Measurements from ENCODE around the gene FRMPD4. TPM values are rescaled to one million over a fixed set of nuclear protein-coding genes. Genes with fewer than 3 reads are reported as not detected.

The FRMPD4 gene
- total RNA-seq, 1 experiment from 2014 or later = not detected

DNA sequence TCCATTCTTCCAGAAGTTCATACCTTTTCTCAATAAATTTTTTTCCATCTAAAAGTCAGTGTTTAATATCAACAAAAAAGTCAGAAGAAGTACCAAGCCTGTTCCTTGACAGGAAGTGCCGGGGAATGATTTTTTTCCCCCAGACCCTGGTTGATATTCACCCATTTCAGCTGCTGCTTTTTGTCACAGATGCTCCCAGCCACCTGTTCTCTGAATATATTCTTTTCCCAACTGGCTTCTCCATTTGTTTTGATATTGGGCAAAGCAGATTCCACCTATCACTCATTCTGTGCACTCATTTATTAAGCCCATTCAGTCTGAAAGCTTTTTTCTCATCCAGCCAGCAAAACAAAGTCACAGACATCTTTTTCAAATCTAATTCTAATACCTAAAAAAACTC is 139.9 kb downstream of the FRMPD4 start:
- BruUV-seq (replicated peaks) = no TSS peak
- POLR2A ChIA-PET (ENCODE audit: unreplicated experiment) = no interaction called here

GRCh38 chrX:12282991-12283390 is 144.7 kb downstream of the FRMPD4 start:
- Histone ChIP-seq H3K79me2 (ENCODE audit: low read depth) (no peaks in the 10 kb centered on the region), H4K20me1 (ENCODE audit: insufficient read depth) (no peaks in the 10 kb centered on the region), H2AFZ (no peak overlapping the region), H3K36me3 (ENCODE audit: low read depth) (no peaks in the 10 kb centered on the region), H3K4me3 (no peak overlapping the region), H3K27me3 (ENCODE audit: insufficient read depth, low read depth) (no peaks in the 10 kb centered on the region), H3K4me2 (no peak overlapping the region), H3F3A (ENCODE audit: insufficient read depth, low read depth) (no peaks in the 10 kb centered on the region), H3K9me2 (ENCODE audit: insufficient read depth) (no peaks in the 10 kb centered on the region), H3K9me3 (ENCODE audit: insufficient read depth, low read depth) (no peaks in the 10 kb centered on the region), H3K27ac (no peak overlapping the region), H3K4me1 (replicated peaks; ENCODE audit: insufficient read depth) (no peaks in the 10 kb centered on the region)
- no peak for TF ChIP-seq CTCF (conservative IDR thresholded peaks at IDR 0.05)
- no peak for TF ChIP-seq EZH2 (IDR thresholded peaks at IDR 0.05; ENCODE audit: low read depth)
- DNase-seq = no peak
- CTCF ChIA-PET = no interaction called here
- intact Hi-C loops (cut with micrococcal nuclease; ENCODE audit: unreplicated experiment) = no loop called here
- no TSS peak for BruUV-seq (replicated peaks)
- POLR2A ChIA-PET (ENCODE audit: unreplicated experiment) = no interaction called here

More for the DNA sequence above, 139.9 kb downstream of the FRMPD4 start:
- H3K27me3 ChIP-seq (ENCODE audit: insufficient read depth, low read depth) = no peaks in the 10 kb centered on the region
- H3F3A ChIP-seq (ENCODE audit: insufficient read depth, low read depth) = no peaks in the 10 kb centered on the region
- H3K9me3 ChIP-seq (ENCODE audit: insufficient read depth, low read depth) = no peaks in the 10 kb centered on the region
- H3K4me2 ChIP-seq = no peak overlapping the region
- no peak overlapping the region for H3K4me3 ChIP-seq
- no peaks in the 10 kb centered on the region for H3K9me2 ChIP-seq (ENCODE audit: insufficient read depth)
- H3K36me3 ChIP-seq (ENCODE audit: low read depth) = no peaks in the 10 kb centered on the region
- no peaks in the 10 kb centered on the region for H3K4me1 ChIP-seq (replicated peaks; ENCODE audit: insufficient read depth)
- CTCF ChIA-PET = no interaction called here
- TF ChIP-seq EZH2 (IDR thresholded peaks at IDR 0.05; ENCODE audit: low read depth) = no peak
- no peak for TF ChIP-seq CTCF (conservative IDR thresholded peaks at IDR 0.05)
- H4K20me1 ChIP-seq (ENCODE audit: insufficient read depth) = no peaks in the 10 kb centered on the region
- H2AFZ ChIP-seq = no peak overlapping the region
- H3K27ac ChIP-seq = no peak overlapping the region
- DNase-seq = no peak
- no peaks in the 10 kb centered on the region for H3K79me2 ChIP-seq (ENCODE audit: low read depth)
- intact Hi-C loops (cut with micrococcal nuclease; ENCODE audit: unreplicated experiment) = no loop called here

- Histone ChIP-seq H3K36me3 (ENCODE audit: low read depth) (no peaks in the 10 kb centered on the region), H3K4me2 (no peak overlapping the region), H4K20me1 (ENCODE audit: insufficient read depth) (no peaks in the 10 kb centered on the region)
Measured at GRCh38 chrX:12292996-12293765, 154.9 kb downstream of the FRMPD4 start.

More at GRCh38 chrX:12292996-12293765, 154.9 kb downstream of the FRMPD4 start:
- intact Hi-C loops (cut with micrococcal nuclease; ENCODE audit: unreplicated experiment) = no loop called here
- POLR2A ChIA-PET (ENCODE audit: unreplicated experiment) = no interaction called here
- no peaks in the 10 kb centered on the region for H3K4me1 ChIP-seq (replicated peaks; ENCODE audit: insufficient read depth)
- H3K9me3 ChIP-seq (ENCODE audit: insufficient read depth, low read depth) = no peaks in the 10 kb centered on the region
- no peak overlapping the region for H3K4me3 ChIP-seq
- no TSS peak for BruUV-seq (replicated peaks)
- no peak for TF ChIP-seq EZH2 (IDR thresholded peaks at IDR 0.05; ENCODE audit: low read depth)
- TF ChIP-seq CTCF (conservative IDR thresholded peaks at IDR 0.05) = no peak
- no peak overlapping the region for H3K27ac ChIP-seq
- no peaks in the 10 kb centered on the region for H3K9me2 ChIP-seq (ENCODE audit: insufficient read depth)
- no peaks in the 10 kb centered on the region for H3K27me3 ChIP-seq (ENCODE audit: insufficient read depth, low read depth)
- H3F3A ChIP-seq (ENCODE audit: insufficient read depth, low read depth) = no peaks in the 10 kb centered on the region
- no peak for DNase-seq
- CTCF ChIA-PET = no interaction called here
- H3K79me2 ChIP-seq (ENCODE audit: low read depth) = no peaks in the 10 kb centered on the region
- H2AFZ ChIP-seq = no peak overlapping the region

Data from PC-9 (cell line).